ENCODE data around the gene MAPK8. TPM values are rescaled to one million over a fixed set of nuclear protein-coding genes. Genes with fewer than 3 reads are reported as not detected.

Gene MAPK8
- polyA plus RNA-seq, 1 experiment, result 31.2 TPM

DNA sequence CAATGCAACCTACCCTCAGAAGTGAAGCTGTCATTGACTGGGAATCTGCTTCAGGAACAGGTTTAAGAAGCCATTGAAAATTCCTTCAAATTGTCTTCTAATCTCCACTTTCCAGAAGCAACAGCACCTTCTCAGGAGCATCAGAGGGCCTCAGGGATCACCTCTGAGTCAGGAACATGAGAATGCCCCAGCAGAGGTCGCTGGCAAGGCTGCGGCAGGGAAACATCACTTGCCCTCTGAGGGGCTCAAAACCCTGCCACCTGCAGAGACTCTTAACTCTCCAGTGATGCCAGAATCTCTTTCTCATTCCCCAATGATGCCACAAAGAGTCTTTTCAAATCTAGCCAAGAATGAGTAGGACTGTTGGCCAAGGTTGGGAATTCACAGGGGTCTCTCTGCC is 5.9 kb upstream of the MAPK8 start:
- CTCF ChIA-PET, result interaction anchor here (0.6 to 4.2 kb wide), 2 partner anchors 11 to 29 kb away, joined by 3 to 24 read pairs; no protein-coding TSS in a partner anchor
- no peaks in the 10 kb centered on the region for H3K36me3 ChIP-seq (ENCODE audit: control insufficient read depth, insufficient read depth, low read length)
- POLR2A ChIA-PET, result no interaction called here
- no peak for DNase-seq (ENCODE audit: low read depth)
- H3K27me3 ChIP-seq (ENCODE audit: control insufficient read depth, insufficient read depth, low read length), result peaks cover 12% of the 10 kb centered on the region
- TF ChIP-seq, protein P1, sequence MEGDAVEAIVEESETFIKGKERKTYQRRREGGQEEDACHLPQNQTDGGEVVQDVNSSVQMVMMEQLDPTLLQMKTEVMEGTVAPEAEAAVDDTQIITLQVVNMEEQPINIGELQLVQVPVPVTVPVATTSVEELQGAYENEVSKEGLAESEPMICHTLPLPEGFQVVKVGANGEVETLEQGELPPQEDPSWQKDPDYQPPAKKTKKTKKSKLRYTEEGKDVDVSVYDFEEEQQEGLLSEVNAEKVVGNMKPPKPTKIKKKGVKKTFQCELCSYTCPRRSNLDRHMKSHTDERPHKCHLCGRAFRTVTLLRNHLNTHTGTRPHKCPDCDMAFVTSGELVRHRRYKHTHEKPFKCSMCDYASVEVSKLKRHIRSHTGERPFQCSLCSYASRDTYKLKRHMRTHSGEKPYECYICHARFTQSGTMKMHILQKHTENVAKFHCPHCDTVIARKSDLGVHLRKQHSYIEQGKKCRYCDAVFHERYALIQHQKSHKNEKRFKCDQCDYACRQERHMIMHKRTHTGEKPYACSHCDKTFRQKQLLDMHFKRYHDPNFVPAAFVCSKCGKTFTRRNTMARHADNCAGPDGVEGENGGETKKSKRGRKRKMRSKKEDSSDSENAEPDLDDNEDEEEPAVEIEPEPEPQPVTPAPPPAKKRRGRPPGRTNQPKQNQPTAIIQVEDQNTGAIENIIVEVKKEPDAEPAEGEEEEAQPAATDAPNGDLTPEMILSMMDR (IDR thresholded peaks at IDR 0.05; ENCODE audit: insufficient read depth, low read depth, low read length), result no peak
- H3K4me3 ChIP-seq (ENCODE audit: low read depth, low read length), result no peak overlapping the region

- POLR2A ChIA-PET, result no interaction called here
Observed at GRCh38 chr10:48302515-48303476, 3.7 kb upstream of the MAPK8 start.

DNA sequence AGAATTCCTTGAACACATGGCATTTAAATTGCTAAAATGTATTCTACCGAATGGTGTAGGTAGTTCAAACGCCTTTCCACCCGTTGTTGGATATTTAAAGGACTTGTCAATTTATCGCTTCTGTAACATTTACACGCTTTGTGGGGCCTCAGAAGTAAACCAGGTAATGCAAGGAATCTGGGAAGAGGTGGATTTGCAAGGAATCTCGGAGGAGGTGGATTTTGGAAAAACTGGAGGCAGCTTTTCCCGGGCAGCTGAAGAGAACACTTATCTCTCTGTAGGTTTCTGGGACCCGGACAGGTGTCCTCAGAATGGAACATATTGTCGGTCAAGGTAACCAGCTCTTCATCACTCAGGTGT is 592 bp upstream of the MAPK8 start:
- Histone ChIP-seq H3K36me3 (ENCODE audit: control insufficient read depth, insufficient read depth, low read length) (no peaks in the 10 kb centered on the region), H3K4me3 (ENCODE audit: low read depth, low read length) (peak overlapping the region; percentile 89), H3K27me3 (ENCODE audit: control insufficient read depth, insufficient read depth, low read length) (peaks cover 2% of the 10 kb centered on the region; the same call in 1 of the 2 replicates)
- no peak for DNase-seq (ENCODE audit: low read depth)
- POLR2A ChIA-PET, result no interaction called here
- CTCF ChIA-PET, result no interaction called here
- TF ChIP-seq, protein P1 (IDR thresholded peaks at IDR 0.05; ENCODE audit: insufficient read depth, low read depth, low read length), result no peak

More at GRCh38 chr10:48302515-48303476, 3.7 kb upstream of the MAPK8 start:
- CTCF ChIA-PET, result interaction anchor here (1.2 to 4.2 kb wide), 3 partner anchors 9 to 15 kb away, joined by 3 to 24 read pairs (median 7); no protein-coding TSS in a partner anchor
- TF ChIP-seq, protein P1 (IDR thresholded peaks at IDR 0.05; ENCODE audit: insufficient read depth, low read depth, low read length), result no peak
- H3K27me3 ChIP-seq (ENCODE audit: control insufficient read depth, insufficient read depth, low read length), result peaks cover 12% of the 10 kb centered on the region
- no peak overlapping the region for H3K4me3 ChIP-seq (ENCODE audit: low read depth, low read length)
- no peaks in the 10 kb centered on the region for H3K36me3 ChIP-seq (ENCODE audit: control insufficient read depth, insufficient read depth, low read length)
- no peak for DNase-seq (ENCODE audit: low read depth)

DNA sequence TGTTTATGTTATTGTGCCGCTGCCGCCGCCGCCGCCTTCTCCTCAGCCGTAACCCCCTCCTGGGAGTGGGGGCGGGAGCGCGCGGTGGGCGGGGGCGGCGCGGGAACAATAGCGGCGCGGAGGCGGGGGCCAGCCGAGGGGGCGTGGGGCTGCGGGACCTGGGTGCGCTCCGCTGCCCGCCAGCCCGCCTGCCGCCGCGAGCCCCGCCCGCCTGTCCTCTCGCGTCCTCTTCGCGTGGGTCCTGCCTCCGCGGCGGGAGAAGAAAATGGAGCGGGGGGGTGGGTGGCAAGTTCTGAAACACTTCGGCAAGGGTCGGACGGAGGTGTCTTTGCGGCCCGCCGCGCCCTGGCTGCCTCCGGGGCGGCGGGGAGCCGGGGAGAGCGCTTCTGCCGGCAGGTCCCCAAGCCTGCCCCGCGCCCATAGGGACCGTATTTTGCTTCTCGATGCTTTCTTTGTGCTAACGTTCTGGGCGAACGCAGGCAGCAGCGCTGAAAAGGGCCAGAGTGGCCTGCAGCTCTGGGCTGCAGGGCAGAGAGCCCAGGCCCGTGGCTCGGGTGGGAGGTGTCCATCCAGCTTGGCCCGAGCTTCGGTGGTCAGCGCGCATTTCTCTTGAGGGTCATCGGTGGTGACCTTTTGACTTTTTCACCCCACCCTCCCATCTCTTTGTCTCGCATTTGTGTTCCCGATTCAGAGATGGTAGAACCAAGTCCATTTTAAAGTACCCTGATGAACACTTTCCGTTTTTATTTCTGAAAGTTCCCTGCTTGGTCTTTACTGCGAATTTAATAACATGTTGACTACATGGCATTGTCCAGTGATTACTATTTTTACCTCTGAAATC is 613 bp downstream of the MAPK8 start:
- peaks cover 2% of the 10 kb centered on the region; the same call in 1 of the 2 replicates for H3K27me3 ChIP-seq (ENCODE audit: control insufficient read depth, insufficient read depth, low read length)
- peak overlapping the region; percentile 89 for H3K4me3 ChIP-seq (ENCODE audit: low read depth, low read length)
- TF ChIP-seq, protein P1 (IDR thresholded peaks at IDR 0.05; ENCODE audit: insufficient read depth, low read depth, low read length), result no peak
- H3K36me3 ChIP-seq (ENCODE audit: control insufficient read depth, insufficient read depth, low read length), result no peaks in the 10 kb centered on the region
- DNase-seq (ENCODE audit: low read depth), result no peak
- CTCF ChIA-PET, result no interaction called here
- POLR2A ChIA-PET, result no interaction called here

GRCh38 chr10:48307711-48308018 is 1.2 kb downstream of the MAPK8 start:
- no peak for DNase-seq (ENCODE audit: low read depth)
- TF ChIP-seq, protein P1 (IDR thresholded peaks at IDR 0.05; ENCODE audit: insufficient read depth, low read depth, low read length), result no peak
- CTCF ChIA-PET, result no interaction called here
- Histone ChIP-seq H3K36me3 (ENCODE audit: control insufficient read depth, insufficient read depth, low read length) (no peaks in the 10 kb centered on the region), H3K4me3 (ENCODE audit: low read depth, low read length) (peak overlapping the region; percentile 89), H3K27me3 (ENCODE audit: control insufficient read depth, insufficient read depth, low read length) (no peaks in the 10 kb centered on the region)
- POLR2A ChIA-PET, result no interaction called here

Data from BJ (cell line).